Measurements from ENCODE around the gene TSBP1. TPM values are rescaled to one million over a fixed set of nuclear protein-coding genes. Genes with fewer than 3 reads are reported as not detected.

TSBP1 gene
- total RNA-seq, 4 donors from 2014 or later = not detected

DNA sequence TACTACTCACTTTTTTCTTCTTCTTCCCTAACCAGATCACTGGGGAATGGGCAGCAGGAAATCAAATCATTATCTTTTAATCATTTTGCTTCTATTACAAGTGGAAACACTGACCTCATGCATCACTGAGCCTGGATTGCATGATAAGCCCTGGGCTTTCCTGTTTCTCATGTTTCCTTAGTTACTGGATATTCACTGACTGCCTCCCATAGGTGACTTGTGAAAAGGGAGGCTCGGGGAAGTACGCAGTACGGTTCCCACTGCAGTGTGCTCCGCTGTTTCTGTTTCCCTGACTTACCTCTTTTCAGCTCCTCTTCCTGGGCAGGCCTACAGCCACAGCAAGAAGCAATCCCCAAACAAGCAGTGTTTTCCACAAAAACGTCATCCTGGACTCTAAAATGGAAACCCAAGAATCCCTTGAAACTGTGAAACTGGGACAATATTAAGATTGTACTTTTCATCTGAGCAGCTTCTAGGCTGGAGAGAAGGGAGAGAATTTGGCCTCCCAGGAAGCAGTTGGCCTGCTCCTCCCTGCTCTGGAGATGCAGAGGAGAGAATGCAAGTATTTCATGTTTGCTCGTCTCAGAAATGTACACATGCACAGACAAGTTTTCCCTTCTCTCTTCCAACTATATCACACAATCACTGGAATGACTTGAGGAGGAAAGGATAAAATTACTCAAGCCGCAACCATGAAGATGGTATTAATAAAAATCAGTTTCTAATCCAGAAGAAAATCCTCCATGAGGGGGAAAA lies 22.1 kb upstream of the TSBP1 start:
- TF ChIP-seq, protein P1, sequence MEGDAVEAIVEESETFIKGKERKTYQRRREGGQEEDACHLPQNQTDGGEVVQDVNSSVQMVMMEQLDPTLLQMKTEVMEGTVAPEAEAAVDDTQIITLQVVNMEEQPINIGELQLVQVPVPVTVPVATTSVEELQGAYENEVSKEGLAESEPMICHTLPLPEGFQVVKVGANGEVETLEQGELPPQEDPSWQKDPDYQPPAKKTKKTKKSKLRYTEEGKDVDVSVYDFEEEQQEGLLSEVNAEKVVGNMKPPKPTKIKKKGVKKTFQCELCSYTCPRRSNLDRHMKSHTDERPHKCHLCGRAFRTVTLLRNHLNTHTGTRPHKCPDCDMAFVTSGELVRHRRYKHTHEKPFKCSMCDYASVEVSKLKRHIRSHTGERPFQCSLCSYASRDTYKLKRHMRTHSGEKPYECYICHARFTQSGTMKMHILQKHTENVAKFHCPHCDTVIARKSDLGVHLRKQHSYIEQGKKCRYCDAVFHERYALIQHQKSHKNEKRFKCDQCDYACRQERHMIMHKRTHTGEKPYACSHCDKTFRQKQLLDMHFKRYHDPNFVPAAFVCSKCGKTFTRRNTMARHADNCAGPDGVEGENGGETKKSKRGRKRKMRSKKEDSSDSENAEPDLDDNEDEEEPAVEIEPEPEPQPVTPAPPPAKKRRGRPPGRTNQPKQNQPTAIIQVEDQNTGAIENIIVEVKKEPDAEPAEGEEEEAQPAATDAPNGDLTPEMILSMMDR (IDR thresholded peaks at IDR 0.05; ENCODE audit: low read depth) = no peak

DNA sequence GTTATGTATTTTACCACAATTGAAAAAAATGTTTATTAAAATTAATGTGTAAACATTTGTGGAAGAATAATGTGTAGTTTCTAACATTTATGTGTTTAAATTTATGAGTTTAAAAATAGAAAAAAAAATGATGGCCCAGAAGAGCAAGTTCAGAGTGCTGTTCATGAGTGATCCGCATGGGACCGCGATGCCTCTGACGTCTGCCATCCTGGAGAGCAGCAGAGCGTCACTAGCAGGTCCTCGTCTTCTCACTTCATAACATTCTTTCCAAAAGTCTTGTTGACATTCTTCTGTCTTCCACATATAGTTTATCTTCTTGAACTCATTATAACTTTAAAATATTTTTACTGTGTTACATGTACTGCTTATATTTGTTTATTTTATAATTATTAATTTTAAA lies 19.8 kb upstream of the TSBP1 start:
- TF ChIP-seq, protein P1 (IDR thresholded peaks at IDR 0.05; ENCODE audit: low read depth) = no peak

DNA sequence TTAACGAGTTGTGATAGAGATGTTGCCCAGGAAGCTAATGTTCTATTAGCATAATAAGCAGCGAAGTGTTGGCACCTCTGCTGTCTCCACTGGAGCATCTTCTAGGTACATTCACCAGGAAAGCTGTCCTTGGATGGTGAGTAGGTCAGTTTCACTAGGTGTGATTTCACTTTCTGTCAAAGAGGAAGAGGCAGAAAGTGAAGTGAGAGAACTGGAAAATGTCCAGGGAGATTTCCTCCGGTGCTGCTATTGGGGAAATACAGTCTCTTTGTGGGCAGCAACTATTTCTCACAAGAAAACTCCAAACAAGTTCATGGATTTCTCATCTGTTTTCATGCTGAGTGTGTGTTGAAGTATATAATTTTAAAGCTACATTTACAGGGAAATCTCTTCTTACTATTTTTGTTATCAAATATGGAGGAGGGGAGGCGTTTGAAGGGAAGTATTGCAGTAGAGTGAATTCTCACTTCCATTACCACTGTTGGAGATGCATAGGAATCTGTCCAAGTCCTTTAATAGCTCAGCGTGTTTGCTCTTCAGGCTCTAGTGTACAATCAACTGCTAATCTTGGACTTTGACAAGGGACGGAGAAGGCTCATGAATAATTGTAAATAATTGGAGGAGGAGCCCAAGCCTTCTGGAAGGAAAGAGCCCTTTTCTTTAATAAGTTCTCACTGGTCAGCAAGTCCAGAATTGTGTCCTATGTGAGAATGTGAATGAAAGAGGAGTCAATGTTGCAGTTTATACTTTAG lies 16.1 kb upstream of the TSBP1 start:
- TF ChIP-seq, protein P1 (IDR thresholded peaks at IDR 0.05; ENCODE audit: low read depth) = no peak

DNA sequence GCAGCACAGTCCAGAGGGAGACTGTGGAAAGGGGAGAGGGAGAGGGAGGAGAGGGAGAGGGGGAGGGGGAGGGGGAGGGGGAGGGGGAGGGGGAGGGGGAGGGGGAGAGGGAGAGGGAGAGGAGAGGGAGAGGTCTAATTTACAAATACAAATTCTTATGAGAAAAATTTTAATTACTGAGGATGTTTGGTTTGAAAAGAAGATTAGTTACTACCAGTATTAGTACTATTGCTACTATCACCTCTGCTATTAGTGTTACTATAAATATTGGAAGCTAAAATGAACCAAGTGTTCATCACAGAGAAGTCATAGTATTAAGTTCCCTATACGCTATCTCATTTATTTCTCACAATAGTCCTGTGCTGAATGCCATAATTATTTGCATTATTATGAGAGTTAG lies 14.3 kb upstream of the TSBP1 start:
- TF ChIP-seq, protein P1 (IDR thresholded peaks at IDR 0.05; ENCODE audit: low read depth) = no peak

DNA sequence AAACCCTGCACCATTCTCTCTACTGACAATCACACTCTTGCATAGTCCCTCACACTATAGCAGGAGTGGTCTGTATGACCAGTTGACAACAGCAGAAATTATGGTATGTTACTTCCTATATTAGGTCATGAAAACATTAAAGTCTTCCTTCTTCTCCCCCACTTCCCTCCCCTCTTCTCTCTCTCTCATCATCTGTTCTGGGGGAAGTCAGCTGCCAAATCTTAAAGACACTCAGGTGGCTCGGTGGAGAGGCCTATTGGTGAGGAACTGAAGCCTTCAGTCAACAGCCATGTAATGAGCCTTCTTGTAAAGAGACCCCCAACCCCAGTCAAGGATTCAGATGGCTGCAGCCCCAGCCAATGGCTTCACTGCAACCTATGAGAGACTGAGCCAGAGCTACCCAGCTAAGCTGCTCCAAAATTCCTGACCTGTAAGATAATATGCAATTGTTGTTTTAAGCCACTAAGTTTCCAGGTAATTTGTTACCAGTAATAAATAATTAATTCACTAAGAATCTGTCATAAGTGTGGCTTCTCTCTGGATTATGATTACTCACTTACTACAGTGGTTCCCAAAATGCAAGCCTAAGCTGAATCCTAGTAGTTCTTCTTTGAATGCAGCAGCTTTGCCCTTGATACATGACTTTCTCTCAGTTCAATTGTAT lies 11.2 kb upstream of the TSBP1 start:
- TF ChIP-seq, protein P1 (IDR thresholded peaks at IDR 0.05; ENCODE audit: low read depth) = no peak

DNA sequence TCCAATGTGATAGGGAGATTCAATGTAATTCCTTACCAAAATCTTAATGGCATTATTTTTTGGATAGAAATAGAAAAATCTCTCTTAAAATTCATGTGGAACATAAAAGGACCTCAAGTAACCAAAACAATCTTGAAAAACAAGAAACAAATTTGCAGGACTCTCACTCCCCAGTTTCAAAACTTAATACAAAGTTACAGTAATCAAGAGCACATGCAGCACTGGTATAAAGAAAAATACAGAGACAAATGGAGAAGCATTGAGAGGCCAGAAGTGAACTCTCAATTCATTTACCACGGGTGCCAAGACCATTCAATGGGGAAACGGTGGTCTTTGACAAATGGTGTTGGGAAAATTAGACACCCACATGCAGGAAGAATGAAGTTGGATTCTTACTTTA lies 7.8 kb upstream of the TSBP1 start:
- TF ChIP-seq, protein P1 (IDR thresholded peaks at IDR 0.05; ENCODE audit: low read depth) = no peak

Measured in subcutaneous adipose tissue (tissue), 4 donors.